H1 (cell line): Measurements from ENCODE around the gene CACNA1D. TPM values are rescaled to one million over a fixed set of nuclear protein-coding genes. Genes with fewer than 3 reads are reported as not detected.

Experiments
- CTCF ChIA-PET: fragments of 300-600 bp; sonication (Branson Sonifier 250); formaldehyde crosslinking; loops from one replicate; lab custom pipeline; 2021; ENCODE audit not compliant: partially characterized antibody; lab: Charles Lee
- POLR2A ChIA-PET: fragments of 300-600 bp; sonication (Branson Sonifier 250); formaldehyde crosslinking; loops from one replicate; lab custom pipeline; 2021; ENCODE audit warnings: inconsistent platforms; ENCODE audit not compliant: partially characterized antibody; lab: Charles Lee
- DNase-seq, 2 experiments: peaks; one replicate each; pipeline versions ENCODE4 v3.0.0 to v3.0.0-alpha.2; 2010 to 2022; ENCODE audit warnings: low spot score in 2 of 2, low read depth in 1 of 2, mixed read lengths in 1 of 2
- FAIRE-seq: peaks from 2 replicates; lab custom pipeline; 2011; peaks lifted over from hg19 to GRCh38; lab: Jason Lieb, UNC
- H2AFZ ChIP-seq: 2 replicates; pipeline ENCODE4 v1.8.1; 2012; ENCODE audit warnings: low read length, inconsistent platforms
- H2AK5ac ChIP-seq: 2 replicates; pipeline ENCODE4 v1.6.1; 2013; ENCODE audit warnings: low read depth, low read length
- H2BK120ac ChIP-seq: replicated peaks from 2 replicates; pipeline ENCODE3; 2013; ENCODE audit warnings: low read depth, low read length, inconsistent platforms
- H2BK12ac ChIP-seq: 2 replicates; pipeline ENCODE4 v1.6.1; 2013; ENCODE audit warnings: low read depth, low read length
- H2BK15ac ChIP-seq: 2 replicates; pipeline ENCODE4 v1.6.1; 2013; ENCODE audit warnings: low read length
- H2BK20ac ChIP-seq: 2 replicates; pipeline ENCODE4 v1.6.1; 2013; ENCODE audit warnings: low read length
- H2BK5ac ChIP-seq: 2 replicates; pipeline ENCODE4 v1.6.1; 2013; ENCODE audit warnings: low read depth, low read length
- H3K14ac ChIP-seq: 2 replicates; pipeline ENCODE4 v1.6.1; 2013; ENCODE audit warnings: inconsistent platforms; ENCODE audit not compliant: insufficient read length
- H3K18ac ChIP-seq: 2 replicates; pipeline ENCODE4 v1.6.1; 2013; ENCODE audit warnings: low read length; ENCODE audit errors: extremely low read depth
- H3K23ac ChIP-seq: 2 replicates; pipeline ENCODE4 v1.6.1; 2013; ENCODE audit warnings: inconsistent platforms; ENCODE audit not compliant: insufficient read length
- H3K23me2 ChIP-seq: 2 replicates; pipeline ENCODE4 v1.6.1; 2013; ENCODE audit warnings: low read depth, low read length
- H3K27ac ChIP-seq: 2 replicates; pipeline ENCODE4 v1.6.1; 2011; ENCODE audit warnings: low read depth, low read length, inconsistent platforms
- H3K27me3 ChIP-seq, 4 experiments: replicated peaks in 1 of 4; 1 replicate in 1 of 4; 2 replicates in 3 of 4; pipeline versions ENCODE4 v1.6.1 to v1.8.1; 2011 to 2013; ENCODE audit warnings: low read length in 3 of 4, mild to moderate bottlenecking in 3 of 4, inconsistent platforms in 2 of 4, mixed read lengths in 2 of 4, moderate library complexity in 1 of 4; ENCODE audit not compliant: control insufficient read depth in 3 of 4, insufficient read depth in 3 of 4; ENCODE audit errors: extremely low read depth in 1 of 4
- H3K36me3 ChIP-seq, 4 experiments: 2 replicates each; pipeline versions ENCODE4 v1.6.1 to v1.8.1; 2011 to 2013; ENCODE audit warnings: mild to moderate bottlenecking in 4 of 4, low read length in 3 of 4, moderate library complexity in 2 of 4, control low read depth in 1 of 4, inconsistent platforms in 1 of 4; ENCODE audit not compliant: insufficient read depth in 4 of 4, control insufficient read depth in 2 of 4
- H3K4ac ChIP-seq: replicated peaks from 2 replicates; pipeline ENCODE3; 2013; ENCODE audit warnings: low read length, low read depth, mixed read lengths, inconsistent platforms; ENCODE audit not compliant: insufficient read length
- H3K4me1 ChIP-seq, 4 experiments: replicated peaks in 1 of 4; 1 replicate in 1 of 4; 2 replicates in 3 of 4; pipeline versions ENCODE4 v1.6.1 to v1.8.1; 2011 to 2013; ENCODE audit warnings: low read length in 3 of 4, inconsistent platforms in 2 of 4, mixed read lengths in 1 of 4; ENCODE audit not compliant: insufficient read depth in 4 of 4, control insufficient read depth in 3 of 4
- H3K4me2 ChIP-seq, 2 experiments: 2 replicates each; pipeline versions ENCODE4 v1.6.1 to v1.8.1; 2011 to 2013; ENCODE audit warnings: low read depth in 2 of 2, low read length in 2 of 2, control low read depth in 1 of 2, inconsistent platforms in 1 of 2, mild to moderate bottlenecking in 1 of 2; ENCODE audit not compliant: insufficient read depth in 1 of 2
- H3K4me3 ChIP-seq, 4 experiments: fragments of 200-600, 300-600 bp in 1 of 4; sonication (generic), shearing (Covaris generic), sonication (Bioruptor Twin) in 1 of 4; 2 replicates each; pipeline versions ENCODE4 v1.5.1 to v1.8.1; 2011 to 2016; ENCODE audit warnings: low read length in 4 of 4, low read depth in 3 of 4, control low read depth in 2 of 4, inconsistent platforms in 2 of 4, mild to moderate bottlenecking in 2 of 4, mixed read lengths in 1 of 4, moderate library complexity in 1 of 4; ENCODE audit not compliant: insufficient read depth in 2 of 4; ENCODE audit errors: extremely low read depth in 1 of 4
- H3K56ac ChIP-seq: replicated peaks from 2 replicates; pipeline ENCODE3; 2013; ENCODE audit warnings: low read depth, mild to moderate bottlenecking, mixed read lengths, low read length, inconsistent platforms; ENCODE audit not compliant: insufficient read length
- H3K79me1 ChIP-seq: 2 replicates; pipeline ENCODE4 v1.6.1; 2013; ENCODE audit warnings: low read depth, low read length, control low read depth
- H3K79me2 ChIP-seq, 2 experiments: 2 replicates each; pipeline versions ENCODE4 v1.6.1 to v1.8.1; 2012 to 2013; ENCODE audit warnings: low read length in 2 of 2, mild to moderate bottlenecking in 2 of 2, inconsistent platforms in 1 of 2; ENCODE audit not compliant: insufficient read depth in 2 of 2, control insufficient read depth in 1 of 2
- H3K9ac ChIP-seq, 4 experiments: replicated peaks in 1 of 4; 1 replicate in 1 of 4; 2 replicates in 3 of 4; pipeline versions ENCODE4 v1.6.1 to v1.8.1; 2011 to 2013; ENCODE audit warnings: low read depth in 3 of 4, low read length in 3 of 4, control low read depth in 2 of 4, mild to moderate bottlenecking in 2 of 4, moderate library complexity in 2 of 4, inconsistent platforms in 1 of 4; ENCODE audit errors: extremely low read depth in 1 of 4
- H3K9me3 ChIP-seq, 2 experiments: 2 replicates each; pipeline versions ENCODE4 v1.6.1 to v1.8.1; 2012 to 2013; ENCODE audit warnings: mild to moderate bottlenecking in 2 of 2, moderate library complexity in 2 of 2, control low read depth in 1 of 2, inconsistent platforms in 1 of 2, low read depth in 1 of 2, low read length in 1 of 2, mixed read lengths in 1 of 2; ENCODE audit not compliant: insufficient read depth in 2 of 2
- H4K20me1 ChIP-seq, 2 experiments: replicated peaks in 1 of 2; 2 replicates each; pipeline versions ENCODE3 to v1.8.1; 2011 to 2013; ENCODE audit warnings: inconsistent platforms in 2 of 2, low read length in 2 of 2, mild to moderate bottlenecking in 1 of 2; ENCODE audit not compliant: insufficient read depth in 2 of 2, control insufficient read depth in 1 of 2
- H4K5ac ChIP-seq: 2 replicates; pipeline ENCODE4 v1.6.1; 2013; ENCODE audit warnings: low read length, low read depth, mixed read lengths, inconsistent platforms; ENCODE audit not compliant: insufficient read length
- H4K8ac ChIP-seq: 2 replicates; pipeline ENCODE4 v1.8.0; 2013; ENCODE audit warnings: mild to moderate bottlenecking, moderate library complexity, low read length, inconsistent platforms; ENCODE audit not compliant: insufficient read depth; ENCODE audit errors: extremely low read depth
- H4K91ac ChIP-seq: replicated peaks from 2 replicates; pipeline ENCODE3; 2013; ENCODE audit warnings: low read length, mixed read lengths, inconsistent platforms; ENCODE audit not compliant: insufficient read length
- BCL11A ChIP-seq, 2 experiments: IDR thresholded peaks; one replicate each; pipeline ENCODE4 v1.6.1; 2011; ENCODE audit warnings: low read depth in 2 of 2, low read length in 2 of 2, mild to moderate bottlenecking in 2 of 2
- RXRA ChIP-seq: IDR thresholded peaks from 2 replicates; pipeline ENCODE4 v1.6.1; 2011; ENCODE audit warnings: low read depth, mild to moderate bottlenecking, low read length, moderate library complexity; ENCODE audit not compliant: insufficient read depth
- WGBS, 2 experiments: shearing (Covaris generic) in 1 of 2; methylation state at CpG; one replicate each; pipeline versions ENCODE4 v1.1.6 to v1.1.7; 2013 to 2015; ENCODE audit warnings: low lambda C conversion rate in 2 of 2, mixed read lengths in 2 of 2, inconsistent platforms in 1 of 2, low coverage in 1 of 2, missing lambda C conversion rate in 1 of 2; ENCODE audit not compliant: insufficient replicate concordance in 2 of 2, insufficient coverage in 1 of 2, insufficient read length in 1 of 2; ENCODE audit errors: extremely low coverage in 1 of 2, missing lambda C conversion rate in 1 of 2; 5-methylcytosine and 5-hydroxymethylcytosine counted together
- polyA plus RNA-seq, 7 experiments: library from polyadenylated mRNA; depleted of rRNA in 3 of 7; stranded (reverse) in 5 of 7; unstranded in 2 of 7; fragments of >200 nt in 5 of 7; fragments of 200-250 nt in 2 of 7; gene quantifications; 1 replicate in 5 of 7; 2 replicates in 1 of 7; 4 replicates in 1 of 7; pipeline versions ENCODE4 v1.2.1 to v1.2.3, GENCODE V29; 2011 to 2013; ENCODE audit warnings: missing spikeins in 2 of 7, mixed read lengths in 2 of 7
- total RNA-seq: library from RNA; stranded (reverse); fragmentation: NEBNext Ultra II Directional; extraction: Animal tissue kit (Norgen Biotek cat#: 25700); gene quantifications from 2 replicates; pipeline ENCODE4 v1.2.1, GENCODE V29; 2021

CACNA1D gene
- total and polyA plus RNA-seq, 2 of the 8 experiments (the other 6 are each of a cell fraction or from before 2014, with no cell fraction given), result 2.0 to 2.9 TPM

GRCh38 chr3:53800041-53800906 lies 305.9 kb downstream of the CACNA1D start:
- H2BK20ac ChIP-seq, result no peak overlapping the region
- H2BK15ac ChIP-seq, result no peak overlapping the region
- no peak overlapping the region for H4K91ac ChIP-seq
- H2BK120ac ChIP-seq, result no peak overlapping the region
- H3K4me2 ChIP-seq, result no peak overlapping the region
- H3K4ac ChIP-seq, result no peak overlapping the region
- no peak for TF ChIP-seq BCL11A (IDR thresholded peaks at IDR 0.05; ENCODE audit: low read depth in 2 of 2, low read length in 2 of 2)
- TF ChIP-seq RXRA, result no peak
- WGBS, 2 experiments, result 93% methylated on average over 16 of the region's 16 CpGs; no CpG with 5 or more reads in 1 of the 2 experiments
- no peaks in the 10 kb centered on the region for H3K79me2 ChIP-seq
- CTCF ChIA-PET, result interaction anchor here (1.0 to 1.2 kb wide), 3 partner anchors 11 to 34 kb away, joined by 3 to 4 read pairs (median 4); no protein-coding TSS in a partner anchor
- FAIRE-seq (no peak), DNase-seq (no peak)
- no peaks in the 10 kb centered on the region for H3K9me3 ChIP-seq
- H3K23ac ChIP-seq, result no peak overlapping the region
- no peak overlapping the region for H4K8ac ChIP-seq
- no peaks in the 10 kb centered on the region for H4K20me1 ChIP-seq
- no peak overlapping the region for H3K9ac ChIP-seq
- H2AFZ ChIP-seq, result no peak overlapping the region
- no peaks in the 10 kb centered on the region; a peak in 1 of 7 replicates for H3K27me3 ChIP-seq
- 0 out of 2 replicates have a peak overlapping the region, but pooled peaks have one; percentile 8 for H2BK5ac ChIP-seq
- H3K56ac ChIP-seq, result no peak overlapping the region
- no peak overlapping the region for H3K4me3 ChIP-seq
- no peak overlapping the region for H2BK12ac ChIP-seq
- H2AK5ac ChIP-seq, result no peak overlapping the region
- no peaks in the 10 kb centered on the region for H3K36me3 ChIP-seq
- H3K27ac ChIP-seq, result no peak overlapping the region
- peaks cover 0 to 6% (median 0%) of the 10 kb centered on the region in 4 experiments; a peak in 4 of 7 replicates for H3K4me1 ChIP-seq
- no peak overlapping the region for H3K18ac ChIP-seq
- H3K79me1 ChIP-seq, result no peaks in the 10 kb centered on the region
- POLR2A ChIA-PET, result interaction anchor here (1.1 kb wide), 1 partner anchor 10 kb away, joined by 5 read pairs; no protein-coding TSS in a partner anchor
- H3K23me2 ChIP-seq, result no peaks in the 10 kb centered on the region
- no peak overlapping the region for H4K5ac ChIP-seq
- H3K14ac ChIP-seq, result no peak overlapping the region
